GM12892 (cell line): ENCODE measurements around the gene ARPP21.

Experiments used
- DNase-seq: peaks from one replicate; pipeline ENCODE4 v3.0.0; 2011; ENCODE audit not compliant: insufficient read length
- FAIRE-seq: peaks from 2 replicates; lab custom pipeline; 2011; peaks lifted over from hg19 to GRCh38; lab: Jason Lieb, UNC
- POLR2A ChIP-seq: IDR thresholded peaks from 2 replicates; pipeline ENCODE4 v1.6.1; 2011; ENCODE audit warnings: low read depth, low read length, control low read depth
- POLR2AphosphoS5 ChIP-seq: IDR thresholded peaks from 2 replicates; pipeline ENCODE4 v1.6.1; 2011; ENCODE audit warnings: low read depth, low read length, control low read depth
- TAF1 ChIP-seq: IDR thresholded peaks from 2 replicates; pipeline ENCODE4 v1.6.1; 2011; ENCODE audit warnings: low read depth, mild to moderate bottlenecking, control low read depth, low read length, borderline replicate concordance

ARPP21 gene

GRCh38 chr3:35743218-35743617, 103.9 kb downstream of the ARPP21 start:
- no peak for DNase-seq
- no peak for FAIRE-seq
- TF ChIP-seq POLR2AphosphoS5 (no peak), POLR2A (no peak), TAF1 (no peak)

- DNase-seq (no peak), FAIRE-seq (no peak)
Observed at GRCh38 chr3:35744419-35744818, 105.1 kb downstream of the ARPP21 start.

GRCh38 chr3:35745351-35745750, 106.0 kb downstream of the ARPP21 start:
- no peak for FAIRE-seq
- no peak for TF ChIP-seq POLR2AphosphoS5
- TF ChIP-seq TAF1 = no peak
- no peak for TF ChIP-seq POLR2A
- DNase-seq = no peak

More at GRCh38 chr3:35744419-35744818, 105.1 kb downstream of the ARPP21 start:
- TF ChIP-seq POLR2A (no peak), POLR2AphosphoS5 (no peak)

- DNase-seq (no peak), FAIRE-seq (no peak)
- TF ChIP-seq POLR2A = no peak
- no peak for TF ChIP-seq POLR2AphosphoS5
- no peak for TF ChIP-seq TAF1
Observed at GRCh38 chr3:35745802-35746484, 106.6 kb downstream of the ARPP21 start.

- DNase-seq = no peak
- no peak for FAIRE-seq
- no peak for TF ChIP-seq POLR2A
- no peak for TF ChIP-seq TAF1
- TF ChIP-seq POLR2AphosphoS5 = no peak
Observed at GRCh38 chr3:35746492-35746891, 107.2 kb downstream of the ARPP21 start.

GRCh38 chr3:35748144-35748543, 108.8 kb downstream of the ARPP21 start:
- FAIRE-seq = no peak
- TF ChIP-seq POLR2AphosphoS5 (no peak), TAF1 (no peak), POLR2A (no peak)
- DNase-seq = no peak

- no peak for FAIRE-seq
- TF ChIP-seq TAF1 (no peak), POLR2AphosphoS5 (no peak), POLR2A (no peak)
- DNase-seq = no peak
Observed at GRCh38 chr3:35751207-35751606, 111.9 kb downstream of the ARPP21 start.

GRCh38 chr3:35757991-35758757, 118.8 kb downstream of the ARPP21 start:
- DNase-seq = no peak
- TF ChIP-seq TAF1 = no peak
- TF ChIP-seq POLR2A = no peak
- TF ChIP-seq POLR2AphosphoS5 = no peak
- FAIRE-seq = no peak

GRCh38 chr3:35760146-35760545, 120.8 kb downstream of the ARPP21 start:
- FAIRE-seq (no peak), DNase-seq (no peak)
- no peak for TF ChIP-seq TAF1
- no peak for TF ChIP-seq POLR2AphosphoS5
- no peak for TF ChIP-seq POLR2A

GRCh38 chr3:35761311-35761710, 122.0 kb downstream of the ARPP21 start:
- FAIRE-seq = no peak
- TF ChIP-seq POLR2A (no peak), TAF1 (no peak), POLR2AphosphoS5 (no peak)
- no peak for DNase-seq

GRCh38 chr3:35772381-35773015, 133.2 kb downstream of the ARPP21 start:
- DNase-seq (no peak), FAIRE-seq (no peak)
- TF ChIP-seq TAF1 (no peak), POLR2A (no peak), POLR2AphosphoS5 (no peak)

GRCh38 chr3:35773417-35773816, 134.1 kb downstream of the ARPP21 start:
- TF ChIP-seq POLR2A = no peak
- no peak for TF ChIP-seq TAF1
- TF ChIP-seq POLR2AphosphoS5 = no peak
- DNase-seq (no peak), FAIRE-seq (no peak)
